ENCODE data around the gene PARD3B.

PARD3B gene

GRCh38 chr2:205199165-205199850, 654.0 kb downstream of the PARD3B start:
- Histone ChIP-seq H3K36me3 (ENCODE audit: low read length) (no peaks in the 10 kb centered on the region), H3K9me3 (ENCODE audit: insufficient read depth, low read length) (no peaks in the 10 kb centered on the region), H4K20me1 (ENCODE audit: low read depth, low read length) (no peaks in the 10 kb centered on the region), H3K4me2 (ENCODE audit: low read depth, low read length, poor library complexity, severe bottlenecking) (no peak overlapping the region), H3K79me2 (ENCODE audit: insufficient read depth, low read length) (no peaks in the 10 kb centered on the region), H3K27me3 (ENCODE audit: low read length) (no peaks in the 10 kb centered on the region), H3F3A (ENCODE audit: insufficient read depth) (no peaks in the 10 kb centered on the region), H3K4me3 (ENCODE audit: insufficient read depth, low read length, poor library complexity, severe bottlenecking) (no peak overlapping the region), H3K9ac (ENCODE audit: low read length) (no peak overlapping the region), H2AFZ (ENCODE audit: low read depth, low read length, severe bottlenecking) (no peak overlapping the region), H3K9me2 (replicated peaks; ENCODE audit: insufficient read depth, low read length) (no peaks in the 10 kb centered on the region), H3K27ac (ENCODE audit: low read depth, low read length) (no peak overlapping the region)
- TF ChIP-seq CTCF (IDR thresholded peaks at IDR 0.05; ENCODE audit: insufficient read depth, low read length, poor library complexity, severe bottlenecking) (no peak), EZH2phosphoT487 (conservative IDR thresholded peaks at IDR 0.05; ENCODE audit: low read length) (no peak)

GRCh38 chr2:205210494-205210893, 665.2 kb downstream of the PARD3B start:
- TF ChIP-seq CTCF (IDR thresholded peaks at IDR 0.05; ENCODE audit: insufficient read depth, low read length, poor library complexity, severe bottlenecking) = no peak
- TF ChIP-seq EZH2phosphoT487 (conservative IDR thresholded peaks at IDR 0.05; ENCODE audit: low read length) = no peak
- no peak overlapping the region for H3K4me3 ChIP-seq (ENCODE audit: insufficient read depth, low read length, poor library complexity, severe bottlenecking)
- no peaks in the 10 kb centered on the region for H3K9me2 ChIP-seq (replicated peaks; ENCODE audit: insufficient read depth, low read length)
- no peaks in the 10 kb centered on the region for H3K9me3 ChIP-seq (ENCODE audit: insufficient read depth, low read length)
- H3K27me3 ChIP-seq (ENCODE audit: low read length) = no peaks in the 10 kb centered on the region
- H3K27ac ChIP-seq (ENCODE audit: low read depth, low read length) = no peak overlapping the region
- H2AFZ ChIP-seq (ENCODE audit: low read depth, low read length, severe bottlenecking) = no peak overlapping the region
- no peaks in the 10 kb centered on the region for H3F3A ChIP-seq (ENCODE audit: insufficient read depth)
- H3K4me2 ChIP-seq (ENCODE audit: low read depth, low read length, poor library complexity, severe bottlenecking) = no peak overlapping the region
- H4K20me1 ChIP-seq (ENCODE audit: low read depth, low read length) = no peaks in the 10 kb centered on the region
- H3K9ac ChIP-seq (ENCODE audit: low read length) = no peak overlapping the region
- H3K36me3 ChIP-seq (ENCODE audit: low read length) = no peaks in the 10 kb centered on the region
- no peaks in the 10 kb centered on the region for H3K79me2 ChIP-seq (ENCODE audit: insufficient read depth, low read length)

GRCh38 chr2:205212357-205212756, 667.1 kb downstream of the PARD3B start:
- H3K9ac ChIP-seq (ENCODE audit: low read length) = no peak overlapping the region

More at GRCh38 chr2:205212357-205212756, 667.1 kb downstream of the PARD3B start:
- Histone ChIP-seq H2AFZ (ENCODE audit: low read depth, low read length, severe bottlenecking) (no peak overlapping the region), H3K9me2 (replicated peaks; ENCODE audit: insufficient read depth, low read length) (no peaks in the 10 kb centered on the region), H3K4me2 (ENCODE audit: low read depth, low read length, poor library complexity, severe bottlenecking) (no peak overlapping the region), H3K36me3 (ENCODE audit: low read length) (no peaks in the 10 kb centered on the region), H3K4me3 (ENCODE audit: insufficient read depth, low read length, poor library complexity, severe bottlenecking) (no peak overlapping the region), H3F3A (ENCODE audit: insufficient read depth) (no peaks in the 10 kb centered on the region), H3K9me3 (ENCODE audit: insufficient read depth, low read length) (no peaks in the 10 kb centered on the region), H3K27ac (ENCODE audit: low read depth, low read length) (no peak overlapping the region), H4K20me1 (ENCODE audit: low read depth, low read length) (no peaks in the 10 kb centered on the region), H3K79me2 (ENCODE audit: insufficient read depth, low read length) (no peaks in the 10 kb centered on the region), H3K27me3 (ENCODE audit: low read length) (no peaks in the 10 kb centered on the region)
- no peak for TF ChIP-seq CTCF (IDR thresholded peaks at IDR 0.05; ENCODE audit: insufficient read depth, low read length, poor library complexity, severe bottlenecking)
- no peak for TF ChIP-seq EZH2phosphoT487 (conservative IDR thresholded peaks at IDR 0.05; ENCODE audit: low read length)

Data from SU-DHL-6 (cell line).